Nephron (organoid): ENCODE results near the gene CAND1.

Source experiments
- H3K27ac Mint-ChIP-seq, 3 experiments: 2 replicates each; pipeline ENCODE4 v1.8.0; 2020; ENCODE audit warnings: mixed read lengths in 3 of 3, mild to moderate bottlenecking in 2 of 3, moderate library complexity in 1 of 3
- H3K27me3 Mint-ChIP-seq: 2 replicates; pipeline ENCODE4 v1.8.0; 2021; ENCODE audit warnings: low read depth, mild to moderate bottlenecking, moderate library complexity, mixed read lengths
- H3K36me3 Mint-ChIP-seq: 2 replicates; pipeline ENCODE4 v1.8.0; 2020; ENCODE audit warnings: low read depth, mixed read lengths
- H3K4me1 Mint-ChIP-seq: 2 replicates; pipeline ENCODE4 v1.8.0; 2020; ENCODE audit warnings: mixed read lengths
- H3K4me3 Mint-ChIP-seq, 3 experiments: 2 replicates each; pipeline ENCODE4 v1.8.0; 2020; ENCODE audit warnings: mild to moderate bottlenecking in 3 of 3, mixed read lengths in 3 of 3, moderate library complexity in 2 of 3
- H3K9me3 Mint-ChIP-seq: 2 replicates; pipeline ENCODE4 v1.8.0; 2020; ENCODE audit warnings: mixed read lengths
- TF ChIP-seq, protein P1 (sequence below), 3 experiments: fragments of 200-600 bp; sonication (generic); IDR thresholded peaks; one replicate each; pipeline ENCODE4 v1.5.0; 2021; ENCODE audit warnings: antibody characterized with exemption in 3 of 3; ENCODE audit not compliant: unreplicated experiment in 3 of 3

Gene CAND1

GRCh38 chr12:67299926-67300325 lies 30.8 kb downstream of the CAND1 start:
- H3K4me3 Mint-ChIP-seq = no peak overlapping the region
- no peaks in the 10 kb centered on the region for H3K9me3 Mint-ChIP-seq
- H3K27me3 Mint-ChIP-seq = no peaks in the 10 kb centered on the region
- TF ChIP-seq, protein P1, sequence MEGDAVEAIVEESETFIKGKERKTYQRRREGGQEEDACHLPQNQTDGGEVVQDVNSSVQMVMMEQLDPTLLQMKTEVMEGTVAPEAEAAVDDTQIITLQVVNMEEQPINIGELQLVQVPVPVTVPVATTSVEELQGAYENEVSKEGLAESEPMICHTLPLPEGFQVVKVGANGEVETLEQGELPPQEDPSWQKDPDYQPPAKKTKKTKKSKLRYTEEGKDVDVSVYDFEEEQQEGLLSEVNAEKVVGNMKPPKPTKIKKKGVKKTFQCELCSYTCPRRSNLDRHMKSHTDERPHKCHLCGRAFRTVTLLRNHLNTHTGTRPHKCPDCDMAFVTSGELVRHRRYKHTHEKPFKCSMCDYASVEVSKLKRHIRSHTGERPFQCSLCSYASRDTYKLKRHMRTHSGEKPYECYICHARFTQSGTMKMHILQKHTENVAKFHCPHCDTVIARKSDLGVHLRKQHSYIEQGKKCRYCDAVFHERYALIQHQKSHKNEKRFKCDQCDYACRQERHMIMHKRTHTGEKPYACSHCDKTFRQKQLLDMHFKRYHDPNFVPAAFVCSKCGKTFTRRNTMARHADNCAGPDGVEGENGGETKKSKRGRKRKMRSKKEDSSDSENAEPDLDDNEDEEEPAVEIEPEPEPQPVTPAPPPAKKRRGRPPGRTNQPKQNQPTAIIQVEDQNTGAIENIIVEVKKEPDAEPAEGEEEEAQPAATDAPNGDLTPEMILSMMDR (IDR thresholded peaks at IDR 0.05; ENCODE audit: unreplicated experiment in 3 of 3) = no peak
- H3K36me3 Mint-ChIP-seq = peaks cover 84% of the 10 kb centered on the region
- H3K4me1 Mint-ChIP-seq = peaks cover 10% of the 10 kb centered on the region
- H3K27ac Mint-ChIP-seq = peak overlapping the region in 2 of 3 experiments; percentile 18 to 19

GRCh38 chr12:67302162-67302561 lies 33.0 kb downstream of the CAND1 start:
- Mint-ChIP-seq H3K4me3 (no peak overlapping the region), H3K36me3 (peaks cover 84% of the 10 kb centered on the region), H3K27ac (peak overlapping the region in 1 of 3 experiments; percentile 4), H3K27me3 (no peaks in the 10 kb centered on the region), H3K9me3 (no peaks in the 10 kb centered on the region), H3K4me1 (peaks cover 9% of the 10 kb centered on the region)
- TF ChIP-seq, protein P1 (IDR thresholded peaks at IDR 0.05; ENCODE audit: unreplicated experiment in 3 of 3) = no peak

DNA sequence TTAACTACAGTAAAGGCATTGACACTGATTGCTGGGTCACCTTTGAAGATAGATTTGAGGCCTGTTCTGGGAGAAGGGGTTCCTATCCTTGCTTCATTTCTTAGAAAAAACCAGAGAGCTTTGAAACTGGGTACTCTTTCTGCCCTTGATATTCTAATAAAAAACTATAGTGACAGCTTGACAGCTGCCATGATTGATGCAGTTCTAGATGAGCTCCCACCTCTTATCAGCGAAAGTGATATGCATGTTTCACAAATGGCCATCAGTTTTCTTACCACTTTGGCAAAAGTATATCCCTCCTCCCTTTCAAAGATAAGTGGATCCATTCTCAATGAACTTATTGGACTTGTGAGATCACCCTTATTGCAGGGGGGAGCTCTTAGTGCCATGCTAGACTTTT lies 36.4 kb downstream of the CAND1 start:
- H3K36me3 Mint-ChIP-seq = peaks cover 86% of the 10 kb centered on the region
- H3K9me3 Mint-ChIP-seq = no peaks in the 10 kb centered on the region
- no peaks in the 10 kb centered on the region for H3K27me3 Mint-ChIP-seq
- no peak overlapping the region for H3K4me3 Mint-ChIP-seq
- TF ChIP-seq, protein P1 (IDR thresholded peaks at IDR 0.05; ENCODE audit: unreplicated experiment in 3 of 3) = no peak
- H3K27ac Mint-ChIP-seq = no peak overlapping the region
- H3K4me1 Mint-ChIP-seq = peaks cover under 1% of the 10 kb centered on the region

DNA sequence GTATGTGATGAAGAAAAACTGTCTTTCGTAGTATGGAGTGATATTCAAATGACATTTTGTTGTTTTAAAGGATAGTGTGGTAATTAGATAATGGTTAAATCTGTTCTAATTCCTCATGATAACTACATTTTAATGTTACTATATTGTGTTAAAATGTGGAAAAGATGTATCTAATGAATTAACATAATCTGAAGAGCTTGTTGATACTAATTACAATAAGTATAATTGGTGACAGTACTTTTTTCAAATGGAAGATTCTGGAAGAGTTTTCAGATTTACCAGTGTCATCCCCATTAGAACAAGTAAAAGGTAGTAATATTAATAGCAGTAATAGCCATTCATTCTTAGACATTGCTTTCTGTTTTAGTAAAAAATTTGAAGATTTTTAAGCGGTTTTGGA lies 37.6 kb downstream of the CAND1 start:
- H3K9me3 Mint-ChIP-seq = no peaks in the 10 kb centered on the region
- TF ChIP-seq, protein P1 (IDR thresholded peaks at IDR 0.05; ENCODE audit: unreplicated experiment in 3 of 3) = no peak
- H3K27me3 Mint-ChIP-seq = no peaks in the 10 kb centered on the region
- H3K4me3 Mint-ChIP-seq = no peak overlapping the region
- no peak overlapping the region for H3K27ac Mint-ChIP-seq
- no peaks in the 10 kb centered on the region for H3K4me1 Mint-ChIP-seq
- H3K36me3 Mint-ChIP-seq = peaks cover 93% of the 10 kb centered on the region

GRCh38 chr12:67315661-67316060 lies 46.5 kb downstream of the CAND1 start:
- H3K27ac Mint-ChIP-seq = no peak overlapping the region
- peaks cover 78% of the 10 kb centered on the region for H3K36me3 Mint-ChIP-seq
- H3K4me1 Mint-ChIP-seq = peaks cover 8% of the 10 kb centered on the region
- H3K27me3 Mint-ChIP-seq = no peaks in the 10 kb centered on the region
- no peak overlapping the region for H3K4me3 Mint-ChIP-seq
- H3K9me3 Mint-ChIP-seq = no peaks in the 10 kb centered on the region
- TF ChIP-seq, protein P1 (IDR thresholded peaks at IDR 0.05; ENCODE audit: unreplicated experiment in 3 of 3) = no peak

GRCh38 chr12:67318786-67319185 lies 49.6 kb downstream of the CAND1 start:
- no peak overlapping the region for H3K27ac Mint-ChIP-seq
- H3K36me3 Mint-ChIP-seq = peaks cover 71% of the 10 kb centered on the region
- H3K4me1 Mint-ChIP-seq = peaks cover 8% of the 10 kb centered on the region
- TF ChIP-seq, protein P1 (IDR thresholded peaks at IDR 0.05; ENCODE audit: unreplicated experiment in 3 of 3) = no peak
- H3K27me3 Mint-ChIP-seq = no peaks in the 10 kb centered on the region
- H3K9me3 Mint-ChIP-seq = peaks cover 5% of the 10 kb centered on the region
- no peak overlapping the region for H3K4me3 Mint-ChIP-seq
